ENCODE measurements around the gene SLC6A9.
A peak's percentile ranks its signal among the peaks of the same experiment; 100 is the strongest.

Gene SLC6A9

GRCh38 chr1:43974443-43975248 is 56.6 kb downstream of the SLC6A9 start, which contains the start of gene ATP6V0B:
Gene ATP6V0B, plus strand, starts transcription at chr1:43974960. Its CDS starts 81 bp downstream, at chr1:43975041.
- H3K4me3 ChIP-seq (replicated peaks; ENCODE audit: low read depth, low read length): peak within 1 kb of the TSS; percentile 86
- TF ChIP-seq, protein P1, sequence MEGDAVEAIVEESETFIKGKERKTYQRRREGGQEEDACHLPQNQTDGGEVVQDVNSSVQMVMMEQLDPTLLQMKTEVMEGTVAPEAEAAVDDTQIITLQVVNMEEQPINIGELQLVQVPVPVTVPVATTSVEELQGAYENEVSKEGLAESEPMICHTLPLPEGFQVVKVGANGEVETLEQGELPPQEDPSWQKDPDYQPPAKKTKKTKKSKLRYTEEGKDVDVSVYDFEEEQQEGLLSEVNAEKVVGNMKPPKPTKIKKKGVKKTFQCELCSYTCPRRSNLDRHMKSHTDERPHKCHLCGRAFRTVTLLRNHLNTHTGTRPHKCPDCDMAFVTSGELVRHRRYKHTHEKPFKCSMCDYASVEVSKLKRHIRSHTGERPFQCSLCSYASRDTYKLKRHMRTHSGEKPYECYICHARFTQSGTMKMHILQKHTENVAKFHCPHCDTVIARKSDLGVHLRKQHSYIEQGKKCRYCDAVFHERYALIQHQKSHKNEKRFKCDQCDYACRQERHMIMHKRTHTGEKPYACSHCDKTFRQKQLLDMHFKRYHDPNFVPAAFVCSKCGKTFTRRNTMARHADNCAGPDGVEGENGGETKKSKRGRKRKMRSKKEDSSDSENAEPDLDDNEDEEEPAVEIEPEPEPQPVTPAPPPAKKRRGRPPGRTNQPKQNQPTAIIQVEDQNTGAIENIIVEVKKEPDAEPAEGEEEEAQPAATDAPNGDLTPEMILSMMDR (IDR thresholded peaks at IDR 0.05; ENCODE audit: low read depth, low read length, missing control alignments): no peak
- peak; percentile 75 for DNase-seq (ENCODE audit: extremely low read depth, low read depth)

DNA sequence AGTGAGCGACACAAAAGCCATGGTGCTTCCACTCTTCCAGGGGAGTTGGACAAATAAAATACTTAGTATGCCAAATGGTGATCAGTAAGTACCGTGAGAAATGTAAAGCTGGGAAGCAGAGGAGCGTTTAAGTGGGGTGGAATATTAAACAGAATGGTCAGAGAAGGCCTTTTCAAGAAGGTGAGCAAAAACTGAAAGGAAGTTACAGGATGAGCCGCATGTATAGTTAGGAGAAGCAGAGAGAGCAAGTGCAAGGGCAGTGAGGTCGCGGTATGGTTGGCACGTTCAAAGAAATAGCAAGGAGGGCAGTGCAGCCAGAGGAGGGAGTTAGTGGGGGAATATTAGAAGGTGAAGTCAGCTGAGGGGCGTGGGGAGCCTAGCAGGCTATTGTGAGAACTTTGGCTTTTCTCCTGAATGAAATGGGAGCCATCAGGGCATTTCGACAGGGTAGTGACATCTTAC is 57.2 kb downstream of the SLC6A9 start:
- peak overlapping the region; percentile 86 for H3K4me3 ChIP-seq (replicated peaks; ENCODE audit: low read depth, low read length)
- DNase-seq (ENCODE audit: extremely low read depth, low read depth): no peak
- TF ChIP-seq, protein P1 (IDR thresholded peaks at IDR 0.05; ENCODE audit: low read depth, low read length, missing control alignments): no peak

GRCh38 chr1:43971336-43971980 is 59.8 kb downstream of the SLC6A9 start:
- peak overlapping the region; percentile 66 for H3K4me3 ChIP-seq (replicated peaks; ENCODE audit: low read depth, low read length)
- no peak for DNase-seq (ENCODE audit: extremely low read depth, low read depth)
- TF ChIP-seq, protein P1 (IDR thresholded peaks at IDR 0.05; ENCODE audit: low read depth, low read length, missing control alignments): no peak

- H3K4me3 ChIP-seq (replicated peaks; ENCODE audit: low read depth, low read length): peak overlapping the region; percentile 66
- TF ChIP-seq, protein P1 (IDR thresholded peaks at IDR 0.05; ENCODE audit: low read depth, low read length, missing control alignments): no peak
- DNase-seq (ENCODE audit: extremely low read depth, low read depth): no peak
These were observed 60.4 kb downstream of the SLC6A9 start for GRCh38 chr1:43970911-43971310.

DNA sequence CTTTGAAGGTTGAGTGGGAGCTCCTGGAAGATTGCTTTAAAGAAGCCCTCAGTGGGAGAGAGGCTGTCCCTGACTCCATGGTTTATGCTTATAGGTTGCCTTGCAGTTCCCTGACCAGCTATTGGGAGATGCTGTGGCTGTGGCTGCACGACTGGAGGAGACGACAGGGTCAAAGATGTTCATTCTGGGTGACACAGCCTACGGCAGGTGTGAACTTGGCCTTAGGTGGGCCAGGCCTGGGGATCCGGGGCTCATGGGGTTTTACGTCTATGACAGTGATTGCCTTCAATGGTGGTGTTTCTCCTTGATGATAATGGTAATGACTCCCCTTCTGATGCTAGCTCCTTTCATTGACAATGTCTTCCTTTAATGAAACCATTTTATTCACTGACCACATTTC is 60.8 kb downstream of the SLC6A9 start:
- no peak for DNase-seq (ENCODE audit: extremely low read depth, low read depth)
- peak overlapping the region; percentile 66 for H3K4me3 ChIP-seq (replicated peaks; ENCODE audit: low read depth, low read length)
- TF ChIP-seq, protein P1 (IDR thresholded peaks at IDR 0.05; ENCODE audit: low read depth, low read length, missing control alignments): no peak

GRCh38 chr1:43969746-43970466 is 61.4 kb downstream of the SLC6A9 start, which contains the start of gene DPH2:
Gene DPH2, plus strand, starts transcription at chr1:43970010. Its CDS starts 166 bp downstream, at chr1:43970176.
- peak; percentile 94 for DNase-seq (ENCODE audit: extremely low read depth, low read depth)
- TF ChIP-seq, protein P1 (IDR thresholded peaks at IDR 0.05; ENCODE audit: low read depth, low read length, missing control alignments): peak; percentile 3

More at GRCh38 chr1:43969746-43970466, 61.4 kb downstream of the SLC6A9 start, which contains the start of gene DPH2:
- H3K4me3 ChIP-seq (replicated peaks; ENCODE audit: low read depth, low read length): peak within 1 kb of the TSS; percentile 66

Measured in HFF-Myc (cell line).